DLD1 (cell line): ENCODE results near the gene GFM1.
"Not testable (repeated sequence)": the region's sequence is repeated elsewhere in the genome, so short reads cannot be mapped to it uniquely, and the experiment has no call there.

Experiments used
- in situ Hi-C: cut with HindIII; loops from 2 replicates; pipeline ENCODE4 v1.10.0; 2017; ENCODE audit warnings: low sequenced_read_pairs

Gene GFM1

DNA sequence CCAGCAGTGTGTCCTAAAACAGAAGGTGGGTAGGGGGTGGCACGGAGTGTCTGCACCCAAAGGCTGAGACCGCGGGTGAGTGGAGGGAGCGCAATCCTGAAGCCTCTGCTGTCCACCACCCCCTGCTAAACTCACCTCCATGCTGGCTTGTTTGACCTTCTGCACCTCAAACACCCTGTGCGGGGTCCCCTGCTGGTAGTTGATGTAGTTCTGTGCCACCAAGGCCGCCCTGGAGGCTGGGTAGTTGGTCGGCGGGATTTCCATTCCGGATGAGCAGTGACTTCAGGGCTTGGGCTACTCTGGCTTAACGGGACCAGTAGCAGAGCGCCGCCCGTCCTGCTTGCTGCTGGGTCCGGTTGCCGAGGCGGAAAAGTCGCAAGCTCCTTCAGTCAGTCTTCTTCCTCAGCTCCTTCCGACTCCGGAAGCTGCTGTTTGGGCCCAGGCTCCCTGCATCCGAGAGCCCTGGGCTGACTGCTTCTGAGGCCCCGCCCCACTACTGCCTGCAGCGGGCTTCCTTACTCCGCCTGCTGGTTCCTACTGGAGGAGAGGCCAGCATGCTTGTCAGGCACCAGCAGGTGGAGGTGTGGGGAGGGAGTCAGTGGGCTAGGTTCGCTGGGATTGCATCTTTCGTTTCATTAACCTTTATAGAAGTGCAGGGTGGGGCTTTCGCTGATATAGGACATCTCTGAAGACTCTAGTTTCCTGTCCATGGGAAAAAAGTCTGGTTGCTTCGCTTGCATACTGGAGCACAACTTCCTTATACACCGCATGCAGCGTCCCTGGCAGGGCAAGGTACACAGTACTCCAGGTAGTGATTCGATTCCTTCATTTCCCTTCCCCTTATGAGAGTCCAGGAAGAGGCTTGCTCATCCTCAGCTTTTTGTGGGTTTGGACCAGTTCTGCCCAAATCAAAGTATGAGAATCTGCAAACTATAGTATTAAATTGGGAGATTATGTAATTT lies 28.2 kb downstream of the GFM1 start, which contains the start of gene LXN:
LXN (minus strand) TSS at position 434 of the 962 bp plus-strand sequence; CDS start at position 264, 170 bp downstream.
- in situ Hi-C loops, result loop anchor here (25.0 kb wide), 1 partner anchor 115 kb away; no protein-coding TSS in a partner anchor

DNA sequence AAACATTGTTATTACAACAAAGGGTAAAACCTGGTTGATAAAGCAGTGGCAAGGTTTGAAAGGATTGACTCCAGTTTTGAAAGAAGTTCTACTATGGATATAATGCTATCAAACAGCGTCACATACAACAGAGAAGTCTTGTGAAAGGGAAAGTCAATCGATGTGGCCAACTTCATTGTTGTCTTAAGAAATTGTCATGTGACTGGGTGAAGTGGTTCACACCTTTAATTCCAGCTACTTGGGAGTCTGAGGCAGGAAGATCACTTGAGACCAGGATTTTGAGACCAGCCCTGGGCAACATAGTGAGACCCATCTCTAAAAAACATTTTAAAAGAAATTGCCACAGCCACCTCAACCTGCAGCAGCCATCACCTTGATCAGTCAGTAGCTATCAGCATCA lies 34.4 kb downstream of the GFM1 start:
- in situ Hi-C loops, result no loop called here

DNA sequence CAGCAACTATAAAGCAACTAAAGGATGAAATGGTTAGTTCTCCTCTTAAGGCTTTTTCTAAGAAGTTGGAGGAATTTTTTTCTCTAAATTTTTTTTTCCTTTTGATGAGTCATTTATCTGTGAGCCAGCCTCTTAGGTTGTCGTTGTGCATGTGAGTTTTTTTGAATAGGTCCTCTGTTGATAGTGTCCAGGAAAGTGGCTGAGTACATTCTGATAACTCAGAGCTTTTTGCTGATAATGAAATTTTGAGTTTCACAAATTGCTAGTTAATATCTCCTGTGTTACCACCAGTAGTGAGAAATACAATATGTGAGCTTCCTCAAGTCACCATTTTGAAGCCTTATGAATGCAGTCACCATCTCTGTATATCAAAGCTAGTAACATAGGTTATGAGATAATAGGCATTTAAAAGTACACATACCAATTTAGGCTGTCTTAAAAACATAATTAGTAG lies 35.2 kb downstream of the GFM1 start:
- in situ Hi-C loops, result no loop called here

DNA sequence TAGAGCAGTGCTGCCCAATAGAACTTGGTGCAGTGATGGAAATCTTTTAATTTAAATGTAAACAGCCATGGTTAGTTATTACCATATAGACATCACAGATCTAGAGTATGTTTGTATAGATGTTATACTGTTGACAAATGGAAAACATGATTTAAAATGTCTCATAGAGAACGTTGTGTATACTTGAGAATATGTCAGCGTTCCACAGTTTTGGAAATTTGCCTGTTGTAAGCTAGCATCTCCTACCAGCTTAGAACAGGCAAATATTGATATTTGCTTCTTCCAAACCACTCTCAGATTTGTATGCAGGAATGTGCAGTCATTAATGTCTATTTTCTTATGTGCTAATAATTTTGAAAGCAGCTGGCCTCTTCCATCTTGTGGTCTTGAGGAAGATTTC lies 36.5 kb downstream of the GFM1 start:
- in situ Hi-C loops, result no loop called here

DNA sequence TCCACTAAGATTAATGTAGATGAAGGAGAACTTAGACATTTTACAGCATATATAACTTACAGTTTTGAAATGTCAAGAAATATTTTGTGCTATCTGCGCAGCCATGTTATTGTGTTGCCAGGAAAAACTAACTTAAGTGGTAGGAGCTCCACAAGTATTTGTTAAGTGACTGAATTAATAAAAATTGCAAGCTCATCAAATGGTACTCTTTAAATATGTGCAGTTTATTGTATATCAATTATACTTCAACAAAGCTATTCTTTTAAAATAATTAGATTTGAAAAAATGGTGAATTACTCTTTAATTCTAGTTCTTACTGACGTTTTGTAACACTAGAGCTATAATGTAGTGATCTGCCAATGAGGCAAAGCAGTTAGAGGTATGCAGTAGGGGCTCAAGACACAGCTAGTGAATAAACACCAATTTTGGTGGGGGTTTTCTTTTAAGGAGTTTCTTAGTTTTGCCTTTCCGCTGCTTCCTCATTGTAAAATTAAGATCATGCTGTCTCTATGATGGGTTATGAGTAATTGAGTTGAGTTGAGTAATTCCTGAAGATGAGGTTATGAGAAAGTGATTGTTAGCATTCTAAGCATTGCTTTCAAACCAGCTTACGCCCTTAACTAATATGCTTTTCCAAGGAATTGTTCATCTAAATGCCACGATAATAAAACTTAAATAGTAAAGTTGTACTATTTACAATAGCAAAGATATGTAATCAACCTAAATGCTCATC lies 39.1 kb downstream of the GFM1 start:
- in situ Hi-C loops, result no loop called here

DNA sequence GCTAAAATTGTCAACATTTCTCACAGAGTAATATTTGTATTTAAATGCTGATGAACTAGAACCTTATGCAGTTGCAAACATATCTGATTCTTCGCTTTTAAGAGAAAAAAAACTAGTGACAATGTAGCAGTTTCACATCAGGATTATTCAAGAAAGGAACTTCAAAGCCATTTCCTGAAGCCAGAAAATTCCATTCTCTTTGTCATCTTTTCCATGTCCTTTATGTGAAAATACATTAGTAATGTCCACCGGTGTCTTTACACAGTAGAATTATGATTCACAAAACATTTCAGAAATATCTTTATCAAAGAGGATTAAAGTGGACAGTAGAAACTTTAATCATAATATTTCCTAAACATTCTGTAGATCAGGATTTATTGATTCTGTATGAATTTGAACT lies 40.8 kb downstream of the GFM1 start:
- in situ Hi-C loops, result no loop called here

DNA sequence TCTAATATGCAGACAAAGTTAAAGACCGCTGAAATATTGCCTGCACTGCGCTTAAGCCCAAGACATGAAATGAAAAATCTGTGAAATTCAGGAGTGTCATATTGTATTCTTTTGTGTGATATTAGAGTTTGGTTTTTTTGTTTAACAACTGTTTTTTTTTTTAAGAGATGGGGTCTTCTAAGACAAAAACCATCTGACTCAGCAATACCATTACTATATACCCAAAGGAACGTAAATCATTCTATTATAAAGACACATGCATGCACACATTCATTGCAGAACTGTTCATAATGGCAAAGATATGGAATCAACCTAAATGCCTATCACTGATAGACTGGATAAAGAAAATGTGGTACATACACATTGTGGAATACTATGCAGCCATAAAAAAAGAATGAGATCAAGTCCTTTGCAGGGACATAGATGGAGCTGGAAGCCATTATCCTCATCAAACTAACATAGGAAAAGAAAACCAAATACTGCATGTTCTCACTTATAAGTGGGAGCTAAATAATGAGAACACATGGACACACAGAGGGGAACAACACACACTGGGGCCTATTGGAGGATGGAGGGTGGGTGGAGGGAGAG lies 49.6 kb downstream of the GFM1 start:
- in situ Hi-C loops, result not testable (repeated sequence)

DNA sequence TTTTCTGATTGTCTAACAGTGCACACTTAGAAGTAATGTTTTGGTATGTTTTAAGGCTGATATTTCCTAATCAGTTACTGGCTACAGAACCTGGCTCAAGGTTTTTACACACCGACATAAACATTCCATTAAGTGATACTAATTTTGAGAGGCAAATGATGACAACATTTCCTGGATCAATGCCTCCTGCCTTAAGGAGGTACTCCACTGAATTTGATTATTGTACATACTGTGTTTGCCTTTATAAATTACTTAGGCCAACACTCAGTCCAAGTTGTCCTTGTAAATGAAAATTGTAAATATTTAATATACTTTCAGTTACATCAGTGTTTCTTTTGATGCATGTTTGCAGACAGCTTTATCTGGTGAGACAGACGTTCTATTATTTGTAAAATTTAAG lies 52.3 kb downstream of the GFM1 start:
- in situ Hi-C loops, result no loop called here

DNA sequence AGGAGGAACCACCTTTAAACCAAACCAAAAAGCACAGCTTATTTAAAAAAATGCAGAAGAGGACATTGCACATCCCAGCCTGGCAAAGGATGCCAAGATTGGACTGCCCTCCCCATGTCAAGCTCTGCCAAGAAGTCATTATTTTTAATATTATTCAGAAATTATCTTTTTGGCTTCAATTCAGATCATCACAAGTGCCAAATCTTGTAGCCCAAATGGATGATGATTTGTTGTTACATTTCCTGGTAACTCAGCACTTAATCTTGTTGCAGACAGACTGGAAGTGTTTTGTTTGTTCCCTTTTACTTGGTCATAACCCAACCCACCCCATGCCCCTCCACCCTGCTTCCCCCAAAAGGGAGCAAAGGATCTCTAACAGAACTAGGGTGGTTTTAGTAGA lies 56.2 kb downstream of the GFM1 start:
- in situ Hi-C loops, result no loop called here

DNA sequence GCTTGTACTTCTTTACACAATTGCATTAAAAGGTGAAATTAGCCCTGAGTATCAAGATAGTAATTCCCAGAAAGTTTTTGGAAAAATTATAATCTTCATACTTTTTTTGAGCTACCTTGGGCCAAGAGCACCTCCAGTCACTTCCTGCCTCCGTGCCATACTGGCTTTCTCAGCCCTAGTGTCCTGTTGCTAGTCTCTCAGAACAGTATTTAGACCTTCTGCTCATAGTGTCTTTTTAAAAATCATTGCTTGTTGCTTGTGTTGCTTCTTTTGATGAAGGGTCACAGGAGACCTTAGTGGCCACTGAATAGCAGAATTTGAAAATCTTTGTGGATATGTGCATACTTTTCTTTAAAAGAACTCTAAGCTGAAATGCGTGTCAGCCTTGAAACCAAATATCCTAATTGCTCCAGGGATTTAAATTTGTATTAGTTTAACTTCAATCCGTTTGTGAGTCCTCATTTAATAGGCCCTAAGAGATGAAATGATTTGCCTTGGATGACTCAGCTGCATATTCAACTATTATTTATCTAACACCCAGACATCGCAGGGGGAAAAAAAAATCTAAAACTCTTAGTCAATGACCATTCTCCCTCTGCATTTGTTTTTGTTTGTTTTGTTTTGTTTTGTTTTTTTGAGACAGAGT lies 57.2 kb downstream of the GFM1 start:
- in situ Hi-C loops, result no loop called here

DNA sequence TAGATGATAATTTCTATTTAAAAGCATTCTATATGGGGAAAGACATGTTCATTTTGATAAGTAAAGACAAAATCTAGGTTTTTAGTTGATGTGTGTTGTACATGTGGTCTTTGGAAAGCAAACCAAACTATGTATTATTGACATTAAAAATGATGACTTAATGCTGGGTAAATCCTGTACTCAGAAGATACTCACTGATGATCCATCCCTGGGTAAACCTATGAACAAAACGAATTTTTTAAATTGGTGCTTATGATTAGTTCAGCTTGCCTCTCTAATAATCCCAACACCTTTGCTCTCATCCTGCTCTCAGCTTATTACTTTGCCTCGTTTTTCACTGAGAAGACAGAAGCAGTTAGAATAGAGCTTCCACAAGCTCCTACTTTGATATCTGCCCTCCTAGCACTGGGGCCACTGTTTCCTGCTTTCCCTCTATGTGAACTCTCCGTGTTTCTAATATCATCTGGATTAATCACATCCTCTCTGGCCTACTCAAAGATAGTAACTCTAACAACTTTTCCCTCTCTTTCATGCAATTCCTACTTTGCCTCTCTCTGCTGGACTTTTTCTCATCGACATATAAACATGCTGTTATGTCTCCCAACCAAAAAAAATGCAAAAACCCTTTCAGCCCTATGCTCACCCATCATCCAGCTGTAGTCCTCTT lies 58.6 kb downstream of the GFM1 start:
- in situ Hi-C loops, result no loop called here

DNA sequence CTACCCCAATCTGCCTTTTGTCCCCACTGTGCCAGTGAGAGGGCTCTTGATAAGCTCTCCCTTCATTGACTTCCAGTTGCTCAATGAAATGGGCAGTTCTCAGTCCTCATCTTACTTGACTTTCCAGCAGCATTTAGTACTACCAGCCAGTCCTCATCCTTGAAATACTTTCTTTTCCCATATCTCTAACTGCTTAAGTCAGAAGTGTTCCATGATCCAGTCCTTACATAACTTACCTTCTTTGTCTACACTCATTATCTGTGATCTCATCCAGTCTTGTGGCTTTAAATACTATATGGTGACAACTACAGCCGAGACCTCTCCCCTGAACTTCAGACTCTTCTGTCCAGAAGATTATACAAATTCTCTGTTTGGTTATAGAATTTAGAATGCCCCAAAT lies 59.2 kb downstream of the GFM1 start:
- in situ Hi-C loops, result no loop called here

DNA sequence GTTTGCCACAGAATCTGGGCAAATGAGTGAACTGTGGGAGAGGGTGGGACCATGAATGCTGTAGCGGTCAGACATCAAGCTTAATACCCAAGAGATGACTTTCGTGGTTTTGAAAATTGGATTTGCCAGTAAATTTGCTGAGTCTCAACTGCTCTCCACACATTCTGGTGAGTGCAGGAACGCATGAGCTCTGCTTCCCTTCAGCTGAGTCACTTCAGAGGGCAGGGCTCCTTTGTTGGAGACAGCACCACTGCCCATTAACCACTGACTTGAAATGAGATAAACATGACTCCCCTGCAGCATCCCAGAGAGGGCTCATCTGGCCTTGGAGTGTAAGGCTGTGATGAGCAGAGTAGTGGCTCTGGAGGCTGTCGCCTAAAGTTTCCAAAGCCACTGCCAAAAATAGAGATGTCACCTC lies 65.3 kb downstream of the GFM1 start:
- in situ Hi-C loops, result no loop called here

DNA sequence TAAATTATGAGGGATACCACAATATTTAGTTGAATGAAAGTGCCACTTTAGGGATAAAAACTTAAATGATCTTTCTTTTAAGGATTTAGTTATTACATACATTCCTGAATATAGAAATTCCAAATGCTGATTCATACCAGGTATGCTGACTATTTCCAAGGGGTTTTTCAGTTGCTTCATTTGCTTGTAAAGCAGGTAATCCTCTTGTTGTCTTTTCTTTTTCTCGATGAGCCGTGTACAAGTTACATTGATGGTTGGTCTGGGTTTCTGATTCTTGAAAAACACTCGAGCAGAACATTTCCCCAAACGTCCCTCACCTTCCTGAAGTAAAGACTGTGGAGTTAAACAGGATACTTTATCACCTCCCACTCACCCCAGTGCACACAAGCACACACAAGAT lies 66.3 kb downstream of the GFM1 start:
- in situ Hi-C loops, result no loop called here

DNA sequence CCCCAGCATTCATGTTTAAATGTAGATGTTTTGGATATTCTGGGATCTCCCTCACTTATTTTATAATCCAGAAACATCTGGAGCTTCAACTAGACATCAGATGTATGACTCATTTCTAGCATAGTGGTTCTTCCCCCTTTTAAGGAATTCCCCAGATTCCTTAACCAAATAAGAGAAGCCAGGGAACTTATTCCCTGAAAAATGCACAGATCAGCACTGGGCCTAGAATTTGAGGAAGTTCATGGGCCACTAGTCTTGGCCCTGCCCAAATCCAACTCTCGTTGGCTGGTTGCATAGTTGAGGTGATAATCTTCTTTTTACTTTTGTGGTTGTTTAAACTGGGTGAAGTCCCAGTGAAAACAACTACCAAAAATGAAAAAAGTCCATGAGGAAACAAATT lies 67.6 kb downstream of the GFM1 start:
- in situ Hi-C loops, result no loop called here

DNA sequence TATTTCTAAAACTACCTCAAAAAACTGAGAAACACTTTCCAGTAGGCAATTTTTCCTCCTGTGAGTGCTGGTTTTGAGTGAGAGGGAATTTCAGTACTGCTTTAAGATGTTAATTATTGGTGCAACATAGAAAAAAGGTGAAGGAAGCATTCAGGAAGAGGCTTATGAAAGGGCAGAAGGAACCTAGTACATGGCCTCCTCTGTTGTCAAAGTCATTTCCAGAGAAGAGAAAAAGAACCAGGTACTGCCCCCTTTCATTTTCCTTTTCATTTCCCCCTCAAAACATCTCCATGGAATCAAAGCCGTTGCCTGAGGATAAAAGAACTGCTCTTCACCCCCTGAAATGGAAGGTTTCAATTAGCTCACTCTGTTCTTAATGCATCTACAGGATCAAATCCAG lies 68.1 kb downstream of the GFM1 start:
- in situ Hi-C loops, result no loop called here

DNA sequence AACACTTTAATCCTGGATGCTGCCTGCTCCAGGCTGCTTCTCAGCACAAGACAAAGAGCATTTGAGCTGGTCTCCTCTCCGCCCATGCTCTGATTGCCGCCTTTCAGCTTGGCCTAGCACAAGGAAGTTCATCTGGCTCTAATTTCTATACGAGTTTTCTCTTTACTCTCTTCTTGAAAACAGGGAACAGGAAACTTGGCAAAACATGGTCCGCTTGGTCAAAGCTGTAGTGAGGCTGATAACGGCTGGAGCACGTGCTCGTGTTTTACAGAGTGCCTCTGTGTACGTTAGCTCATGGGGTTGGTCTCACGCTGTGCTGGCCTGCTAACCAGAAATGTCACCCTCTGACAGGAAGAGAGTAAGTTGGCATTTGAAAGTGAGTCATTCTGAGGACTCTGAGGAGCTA lies 68.8 kb downstream of the GFM1 start:
- in situ Hi-C loops, result no loop called here

DNA sequence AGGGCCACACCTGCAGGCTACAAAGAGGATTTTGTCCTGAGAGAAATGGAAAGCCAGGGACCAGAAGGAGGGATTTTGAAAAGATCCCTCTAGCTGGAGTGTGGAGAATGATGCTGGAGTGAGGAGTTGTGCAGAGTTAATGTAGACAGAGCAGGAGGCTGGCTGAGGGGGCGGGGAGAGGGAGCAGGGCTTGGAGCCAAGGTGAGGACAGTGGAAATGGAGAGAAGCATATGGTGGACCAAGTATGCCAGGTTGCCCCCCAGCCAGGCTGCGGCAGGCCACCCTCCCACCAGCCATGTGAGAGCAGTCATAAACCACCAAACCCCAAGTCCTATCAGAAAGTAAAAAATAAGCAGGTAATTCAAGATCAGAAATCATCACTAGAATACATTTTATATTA lies 73.2 kb downstream of the GFM1 start:
- in situ Hi-C loops, result no loop called here

DNA sequence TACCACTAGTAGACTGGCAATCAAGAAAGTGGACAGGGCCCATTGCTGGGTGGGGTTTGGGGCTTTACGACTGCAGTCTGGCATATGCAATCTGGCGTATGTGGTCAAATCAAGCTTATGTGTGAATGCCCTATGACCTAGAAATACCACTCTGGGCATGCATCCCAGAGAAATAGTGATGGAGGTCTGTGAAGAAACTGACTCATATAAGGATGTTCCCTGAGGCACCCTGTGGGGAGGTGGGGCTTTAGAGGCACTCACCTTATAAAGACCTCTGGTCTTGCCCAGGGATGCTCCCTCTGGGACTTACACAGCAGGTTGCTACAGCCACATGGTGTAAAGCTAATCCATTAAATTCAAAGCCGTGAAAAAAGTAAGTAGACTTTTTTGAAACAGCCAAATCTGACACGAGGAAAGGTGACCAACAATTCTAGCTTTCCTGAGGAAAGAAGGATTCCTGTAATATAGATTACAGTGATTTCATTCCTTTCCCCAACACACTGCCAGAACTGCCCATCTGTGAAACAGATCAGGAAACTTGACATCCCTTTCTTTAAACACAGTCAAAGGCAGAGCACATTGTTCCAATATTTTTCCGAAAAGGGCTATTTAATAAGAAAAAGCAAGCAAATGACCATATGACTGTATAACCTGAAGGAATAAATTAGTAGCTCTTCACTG lies 74.3 kb downstream of the GFM1 start:
- in situ Hi-C loops, result no loop called here

DNA sequence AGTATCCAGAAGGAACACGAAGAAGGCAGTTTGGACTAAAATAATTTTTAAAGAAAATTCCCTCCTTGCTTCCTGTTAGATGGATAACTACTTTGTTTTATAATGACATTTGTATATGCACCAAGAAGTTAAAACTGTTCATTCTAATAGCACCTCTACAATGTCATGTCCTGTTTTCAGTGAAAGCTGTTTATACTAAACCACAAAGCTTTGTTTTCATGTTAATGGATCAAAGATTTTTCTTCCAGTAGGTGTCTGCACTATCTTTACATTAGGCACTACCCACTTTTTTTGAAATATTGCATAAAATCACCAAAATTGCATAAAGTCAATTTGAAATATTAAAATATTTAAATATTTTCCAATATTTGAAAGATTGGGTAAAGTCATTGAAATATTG lies 77.8 kb downstream of the GFM1 start:
- in situ Hi-C loops, result no loop called here
